ENCODE measurements around the gene TAF6L. TPM values are rescaled to one million over a fixed set of nuclear protein-coding genes. Genes with fewer than 3 reads are reported as not detected.

The TAF6L gene
- total RNA-seq, 1 donor from 2014 or later: 18.8 TPM

DNA sequence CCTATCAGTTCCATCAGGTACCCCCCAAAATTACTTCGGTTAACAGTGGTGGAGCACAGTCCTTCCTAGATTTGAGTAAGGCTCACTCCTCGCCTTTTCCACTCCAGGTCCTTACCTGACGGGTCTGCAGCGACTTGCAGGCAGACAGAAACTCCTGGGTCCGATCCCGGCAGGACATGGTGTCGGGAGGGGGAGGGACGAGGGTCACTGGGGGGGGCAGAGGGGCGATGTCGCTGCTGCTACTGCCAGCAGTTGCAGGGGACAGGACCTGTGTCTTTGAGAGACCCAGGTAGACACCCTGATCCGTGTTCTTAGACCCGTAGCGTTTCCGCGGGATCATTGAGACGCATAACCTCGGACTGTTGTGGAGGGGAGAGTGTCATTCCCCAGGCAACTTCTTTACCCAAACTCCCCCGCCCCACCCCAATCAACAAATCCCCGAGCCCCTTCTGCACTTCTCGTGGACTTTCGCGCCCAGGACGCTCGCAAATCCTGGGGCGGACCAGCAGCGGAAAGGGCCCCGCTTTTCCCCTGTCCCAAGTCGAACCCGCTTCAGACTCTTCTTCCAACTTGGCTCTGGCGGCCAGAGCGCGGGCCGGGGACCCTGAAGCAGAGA is 59.8 kb downstream of the TAF6L start:
- Mint-ChIP-seq H3K27me3 (ENCODE audit: low read depth) (no peaks in the 10 kb centered on the region), H3K4me1 (ENCODE audit: low read depth) (peaks cover 34% of the 10 kb centered on the region), H3K9me3 (ENCODE audit: low read depth) (no peaks in the 10 kb centered on the region), H3K27ac (ENCODE audit: unreplicated experiment) (peak overlapping the region; percentile 100), H3K36me3 (ENCODE audit: low read depth) (peaks cover 14% of the 10 kb centered on the region), H3K4me3 (ENCODE audit: unreplicated experiment) (peak overlapping the region; percentile 100)
- TF ChIP-seq, protein P1, sequence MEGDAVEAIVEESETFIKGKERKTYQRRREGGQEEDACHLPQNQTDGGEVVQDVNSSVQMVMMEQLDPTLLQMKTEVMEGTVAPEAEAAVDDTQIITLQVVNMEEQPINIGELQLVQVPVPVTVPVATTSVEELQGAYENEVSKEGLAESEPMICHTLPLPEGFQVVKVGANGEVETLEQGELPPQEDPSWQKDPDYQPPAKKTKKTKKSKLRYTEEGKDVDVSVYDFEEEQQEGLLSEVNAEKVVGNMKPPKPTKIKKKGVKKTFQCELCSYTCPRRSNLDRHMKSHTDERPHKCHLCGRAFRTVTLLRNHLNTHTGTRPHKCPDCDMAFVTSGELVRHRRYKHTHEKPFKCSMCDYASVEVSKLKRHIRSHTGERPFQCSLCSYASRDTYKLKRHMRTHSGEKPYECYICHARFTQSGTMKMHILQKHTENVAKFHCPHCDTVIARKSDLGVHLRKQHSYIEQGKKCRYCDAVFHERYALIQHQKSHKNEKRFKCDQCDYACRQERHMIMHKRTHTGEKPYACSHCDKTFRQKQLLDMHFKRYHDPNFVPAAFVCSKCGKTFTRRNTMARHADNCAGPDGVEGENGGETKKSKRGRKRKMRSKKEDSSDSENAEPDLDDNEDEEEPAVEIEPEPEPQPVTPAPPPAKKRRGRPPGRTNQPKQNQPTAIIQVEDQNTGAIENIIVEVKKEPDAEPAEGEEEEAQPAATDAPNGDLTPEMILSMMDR (IDR thresholded peaks at IDR 0.05): no peak
- no peak for DNase-seq (ENCODE audit: low spot score)

DNA sequence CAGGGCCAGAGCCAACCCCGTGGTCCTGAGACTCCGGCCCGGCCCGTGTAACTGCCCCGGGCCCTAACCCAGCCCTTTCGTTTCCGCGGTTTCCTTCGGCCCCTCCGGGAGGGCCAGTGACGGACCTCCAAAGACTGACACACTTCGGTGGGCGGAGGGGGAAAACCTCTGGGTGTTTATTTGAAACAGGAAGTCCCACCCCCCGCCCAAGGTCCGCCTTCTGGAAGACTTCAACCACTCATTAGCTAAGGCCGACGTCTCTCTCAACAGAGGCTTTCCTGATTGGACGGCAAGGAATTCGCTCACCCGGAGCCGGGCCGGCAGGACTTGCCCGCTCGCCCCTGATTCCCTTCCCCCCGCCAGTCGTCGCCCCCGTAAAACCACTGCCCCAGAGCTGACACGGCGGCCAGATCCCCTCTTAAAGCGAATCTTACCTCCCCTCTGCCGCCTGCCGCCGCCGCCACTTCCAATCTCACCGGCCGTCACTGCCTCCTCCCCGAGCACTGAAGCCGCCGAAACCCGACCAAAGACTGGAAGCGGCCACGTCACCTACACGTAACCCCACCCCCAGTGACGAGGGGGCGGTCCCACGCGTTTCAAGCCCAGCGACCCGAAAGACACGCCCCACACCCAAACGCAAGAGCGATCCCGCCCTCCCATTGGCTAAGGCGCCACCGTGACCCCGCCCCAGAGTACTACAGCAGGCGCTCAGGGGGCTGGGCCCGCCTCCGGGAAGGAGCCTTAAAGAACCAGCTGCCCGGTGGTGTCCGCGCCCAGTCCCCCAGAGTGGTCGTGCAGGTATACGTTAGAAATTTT is 60.5 kb downstream of the TAF6L start, which contains the start of gene STX5:
Gene STX5 (minus strand): TSS at position 532 of the 816 bp plus-strand sequence. CDS start 808 bp downstream, outside the sequence.
- Mint-ChIP-seq H3K36me3 (ENCODE audit: low read depth) (peaks cover 14% of the 10 kb centered on the region), H3K27ac (ENCODE audit: unreplicated experiment) (peak within 1 kb of the TSS; percentile 100), H3K4me3 (ENCODE audit: unreplicated experiment) (peak within 1 kb of the TSS; percentile 100), H3K27me3 (ENCODE audit: low read depth) (no peaks in the 10 kb centered on the region), H3K4me1 (ENCODE audit: low read depth) (peaks cover 34% of the 10 kb centered on the region), H3K9me3 (ENCODE audit: low read depth) (no peaks in the 10 kb centered on the region)
- TF ChIP-seq, protein P1 (IDR thresholded peaks at IDR 0.05): peak; percentile 12
- DNase-seq (ENCODE audit: low spot score): peak; percentile 99

DNA sequence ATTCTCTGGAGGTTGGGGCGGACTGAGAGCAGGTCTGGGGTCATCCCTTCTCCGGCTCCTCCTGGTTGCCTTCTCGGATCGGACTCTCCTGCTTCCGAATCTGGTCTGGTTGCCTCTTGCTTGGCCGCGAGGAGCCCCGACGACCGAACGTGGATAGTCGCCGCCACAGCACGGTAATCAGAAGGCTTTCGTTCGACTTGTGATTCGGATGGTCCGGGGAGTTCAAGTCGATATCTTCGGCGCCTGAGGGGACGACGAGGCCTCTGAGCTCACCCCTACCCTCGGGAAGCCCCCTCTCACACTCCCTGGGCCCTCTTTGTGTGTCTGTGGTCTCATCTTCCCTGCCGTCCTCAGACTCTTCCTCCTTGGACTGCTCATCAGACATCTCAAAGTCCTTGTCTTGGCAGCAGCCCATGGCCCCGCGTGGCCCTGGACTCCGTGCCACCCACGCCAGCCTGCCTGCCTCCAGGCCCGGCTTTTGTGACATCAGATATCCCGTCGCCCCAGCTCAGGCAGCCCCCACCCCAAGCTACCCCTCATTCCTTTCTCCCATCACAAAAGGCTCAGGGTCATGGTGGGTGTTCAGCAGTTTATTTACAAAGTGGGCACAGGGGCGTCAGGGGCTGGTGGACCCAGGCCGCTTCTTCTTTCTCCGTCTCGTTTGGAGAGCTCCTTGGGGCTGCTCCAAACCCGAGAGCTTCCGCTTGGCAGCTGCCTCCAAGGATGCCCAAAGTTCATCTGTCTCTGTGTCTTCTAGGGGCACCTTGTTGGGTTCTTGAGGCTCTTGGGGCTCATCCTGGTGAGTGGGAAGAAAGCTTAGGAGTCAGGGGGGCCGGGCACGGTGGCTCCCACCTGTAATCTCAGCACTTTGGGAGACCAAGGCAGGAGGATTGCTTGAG is 61.4 kb downstream of the TAF6L start, which contains the start of gene TEX54:
Gene TEX54 (minus strand): TSS at position 506 of the 899 bp plus-strand sequence.
- Mint-ChIP-seq H3K9me3 (ENCODE audit: low read depth) (no peaks in the 10 kb centered on the region), H3K27me3 (ENCODE audit: low read depth) (no peaks in the 10 kb centered on the region), H3K4me1 (ENCODE audit: low read depth) (peaks cover 36% of the 10 kb centered on the region), H3K27ac (ENCODE audit: unreplicated experiment) (peak within 1 kb of the TSS; percentile 100), H3K4me3 (ENCODE audit: unreplicated experiment) (peak within 1 kb of the TSS; percentile 100), H3K36me3 (ENCODE audit: low read depth) (peaks cover 8% of the 10 kb centered on the region)
- TF ChIP-seq, protein P1 (IDR thresholded peaks at IDR 0.05): no peak
- no peak for DNase-seq (ENCODE audit: low spot score)

DNA sequence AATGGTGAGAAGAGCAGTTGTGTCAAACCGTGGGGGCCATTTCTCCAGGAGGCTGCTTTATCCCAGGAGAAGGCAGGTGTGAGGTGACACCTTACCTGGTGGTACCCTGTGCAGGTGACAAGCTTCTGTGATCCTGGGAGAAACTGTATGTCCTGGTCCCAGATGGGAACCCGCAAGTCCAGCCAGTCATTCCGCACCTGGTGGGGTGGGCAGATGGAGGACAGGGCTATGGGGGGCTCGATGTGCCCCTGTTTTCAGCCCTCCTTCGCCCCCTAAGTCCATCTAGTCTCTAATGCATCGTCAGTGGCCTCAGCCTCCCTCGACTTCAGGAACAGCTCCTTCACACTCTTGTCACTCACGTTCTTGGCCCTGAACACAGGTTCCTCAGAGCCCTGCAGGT is 64.1 kb downstream of the TAF6L start:
- Mint-ChIP-seq H3K4me3 (ENCODE audit: unreplicated experiment) (no peak overlapping the region), H3K36me3 (ENCODE audit: low read depth) (peaks cover 5% of the 10 kb centered on the region), H3K27ac (ENCODE audit: unreplicated experiment) (no peak overlapping the region), H3K27me3 (ENCODE audit: low read depth) (no peaks in the 10 kb centered on the region), H3K4me1 (ENCODE audit: low read depth) (peaks cover 43% of the 10 kb centered on the region), H3K9me3 (ENCODE audit: low read depth) (no peaks in the 10 kb centered on the region)
- DNase-seq (ENCODE audit: low spot score): no peak
- TF ChIP-seq, protein P1 (IDR thresholded peaks at IDR 0.05): no peak

Small RNA genes within 50 kb of the gene (microRNA-seq; reads per million reads assigned to microRNA genes)
- gene MIR6514 (ENCODE audit: borderline number of aligned reads): 2.8 reads per million
- gene MIR6748 (ENCODE audit: borderline number of aligned reads): not detected

Other genes with a start within 250 kb of the TAF6L start
- gene AHNAK, start 224.6 kb upstream of the TAF6L start, total RNA-seq: 476 to 526 TPM (median 514 TPM) in 3 replicates
- gene EEF1G, start 197.5 kb upstream of the TAF6L start, total RNA-seq: 1,000 to 1,202 TPM (median 1,017 TPM) in 3 replicates
- gene TUT1, start 179.9 kb upstream of the TAF6L start, total RNA-seq: 9.6 to 15.2 TPM (median 11.8 TPM) in 3 replicates
- 81.7 to 89.3 TPM (median 83.0 TPM) in 3 replicates for gene MTA2, start 169.5 kb upstream of the TAF6L start, total RNA-seq
- gene EML3, start 158.6 kb upstream of the TAF6L start, total RNA-seq: 55.2 to 76.6 TPM (median 58.9 TPM) in 3 replicates
- gene ROM1, start 158.1 kb upstream of the TAF6L start, total RNA-seq: 2.4 to 5.8 TPM (median 3.5 TPM) in 3 replicates
- 35.3 to 40.1 TPM (median 37.7 TPM) in 3 replicates for gene B3GAT3, start 149.4 kb upstream of the TAF6L start, total RNA-seq
- 348 to 394 TPM (median 359 TPM) in 3 replicates for gene GANAB, start 124.8 kb upstream of the TAF6L start, total RNA-seq
- 17.0 to 18.1 TPM (median 17.2 TPM) in 3 replicates for gene INTS5, start 118.1 kb upstream of the TAF6L start, total RNA-seq
- gene C11orf98, start 106.2 kb upstream of the TAF6L start, total RNA-seq: 39.0 to 61.1 TPM (median 47.5 TPM) in 3 replicates
- 7.8 to 8.4 TPM (median 8.4 TPM) in 3 replicates for gene CSKMT, start 106.1 kb upstream of the TAF6L start, total RNA-seq
- 4.8 to 5.7 TPM (median 5.5 TPM) in 3 replicates for gene UQCC3, start 99.7 kb upstream of the TAF6L start, total RNA-seq
- gene LBHD1, start 99.1 kb upstream of the TAF6L start, total RNA-seq: 2.8 to 8.3 TPM (median 4.2 TPM) in 3 replicates
- gene UBXN1, start 92.3 kb upstream of the TAF6L start, total RNA-seq: 72.0 to 82.2 TPM (median 81.6 TPM) in 3 replicates
- gene LRRN4CL, start 81.9 kb upstream of the TAF6L start, total RNA-seq: 0.20 to 0.51 TPM (median 0.21 TPM) in 3 replicates
- 36.6 to 76.0 TPM (median 43.2 TPM) in 3 replicates for gene BSCL2, start 64.0 kb upstream of the TAF6L start, total RNA-seq
- not detected in 3 replicates for gene GNG3, start 63.7 kb upstream of the TAF6L start, total RNA-seq
- 43.6 to 53.8 TPM (median 45.6 TPM) in 3 replicates for gene HNRNPUL2, start 43.9 kb upstream of the TAF6L start, total RNA-seq
- 33.0 to 36.8 TPM (median 36.7 TPM) in 3 replicates for gene TTC9C, start 42.9 kb upstream of the TAF6L start, total RNA-seq
- 10.2 to 13.0 TPM (median 11.3 TPM) in 3 replicates for gene ZBTB3, start 17.2 kb upstream of the TAF6L start, total RNA-seq
- gene POLR2G, start 9.8 kb upstream of the TAF6L start, total RNA-seq: 75.9 to 77.8 TPM (median 77.0 TPM) in 3 replicates
- 29.4 to 44.9 TPM (median 35.1 TPM) in 3 replicates for gene TMEM179B, start 16.0 kb downstream of the TAF6L start, total RNA-seq
- gene TMEM223, start 20.6 kb downstream of the TAF6L start, total RNA-seq: 11.4 to 16.2 TPM (median 14.7 TPM) in 3 replicates
- 51.3 to 69.5 TPM (median 52.4 TPM) in 3 replicates for gene NXF1, start 34.0 kb downstream of the TAF6L start, total RNA-seq
- gene STX5, start 60.7 kb downstream of the TAF6L start, total RNA-seq: 44.0 to 52.2 TPM (median 45.5 TPM) in 3 replicates
- 0.65 TPM in 1 of 3 replicates, not detected in the others for gene TEX54, start 61.4 kb downstream of the TAF6L start, total RNA-seq
- 26.4 to 27.9 TPM (median 27.3 TPM) in 3 replicates for gene WDR74, start 68.2 kb downstream of the TAF6L start, total RNA-seq
- gene SLC3A2, start 109.5 kb downstream of the TAF6L start, total RNA-seq: 125 to 380 TPM (median 374 TPM) in 3 replicates
- gene CHRM1, start 150.0 kb downstream of the TAF6L start, total RNA-seq: not detected in 3 replicates
- not detected in 3 replicates for gene SLC22A6, start 213.6 kb downstream of the TAF6L start, total RNA-seq
- gene SLC22A8, start 244.4 kb downstream of the TAF6L start, total RNA-seq: not detected in 3 replicates